WTC11 (cell line): ENCODE data around the gene SLC8A2. TPM values are rescaled to one million over a fixed set of nuclear protein-coding genes. Genes with fewer than 3 reads are reported as not detected.

Experiments
- ATF1 ChIP-seq: sonication (generic); formaldehyde crosslinking; IDR thresholded peaks from 2 replicates; pipeline ENCODE4 v1.8.1; 2023; ENCODE audit warnings: mild to moderate bottlenecking, moderate library complexity, missing genetic modification reagents
- ATF3 ChIP-seq: sonication (generic); formaldehyde crosslinking; conservative IDR thresholded peaks from 2 replicates; pipeline ENCODE4 v1.8.1; 2022; ENCODE audit warnings: mild to moderate bottlenecking, missing genetic modification reagents
- CREB1 ChIP-seq: sonication (generic); formaldehyde crosslinking; IDR thresholded peaks from 2 replicates; pipeline ENCODE4 v1.8.0; 2023; ENCODE audit warnings: mild to moderate bottlenecking, missing genetic modification reagents
- CREM ChIP-seq: sonication (generic); formaldehyde crosslinking; IDR thresholded peaks from 2 replicates; pipeline ENCODE4 v1.8.1; 2022; ENCODE audit warnings: mild to moderate bottlenecking, missing genetic modification reagents, moderate library complexity
- CTCF ChIP-seq: fragments of 200-600 bp; IDR thresholded peaks from 2 replicates; pipeline ENCODE4 v1.8.0; 2022; ENCODE audit warnings: antibody characterized with exemption
- E2F1 ChIP-seq: sonication (generic); formaldehyde crosslinking; IDR thresholded peaks from 2 replicates; pipeline ENCODE4 v1.8.0; 2022; ENCODE audit warnings: mild to moderate bottlenecking, missing genetic modification reagents
- ERG ChIP-seq: fragments of 250-450 bp; sonication (Bioruptor Pico); IDR thresholded peaks from 2 replicates; pipeline ENCODE4 v1.8.0; 2021; ENCODE audit warnings: mild to moderate bottlenecking
- FOXJ3 ChIP-seq: sonication (generic); formaldehyde crosslinking; IDR thresholded peaks from 2 replicates; pipeline ENCODE4 v1.9.0; 2021; ENCODE audit warnings: missing genetic modification reagents, mild to moderate bottlenecking, borderline replicate concordance
- FOXP1 ChIP-seq: sonication (generic); formaldehyde crosslinking; IDR thresholded peaks from 2 replicates; pipeline ENCODE4 v1.8.0; 2022; ENCODE audit warnings: missing genetic modification reagents, mild to moderate bottlenecking, moderate library complexity, borderline replicate concordance
- FOXP4 ChIP-seq: sonication (generic); formaldehyde crosslinking; IDR thresholded peaks from 2 replicates; pipeline ENCODE4 v1.8.0; 2022; ENCODE audit warnings: mild to moderate bottlenecking, missing genetic modification reagents
- GABPB1 ChIP-seq: sonication (generic); formaldehyde crosslinking; IDR thresholded peaks from 2 replicates; pipeline ENCODE4 v1.8.1; 2023; ENCODE audit warnings: mild to moderate bottlenecking, missing genetic modification reagents
- GTF2I ChIP-seq: fragments of 250-450 bp; sonication (Bioruptor Pico); conservative IDR thresholded peaks from 2 replicates; pipeline ENCODE4 v1.4.0; 2021; ENCODE audit warnings: mild to moderate bottlenecking
- HMGXB4 ChIP-seq: sonication (generic); formaldehyde crosslinking; IDR thresholded peaks from 2 replicates; pipeline ENCODE4 v1.8.1; 2023; ENCODE audit warnings: mild to moderate bottlenecking, moderate library complexity, missing genetic modification reagents
- NFATC4 ChIP-seq: fragments of 250-450 bp; sonication (Bioruptor Pico); IDR thresholded peaks from 2 replicates; pipeline ENCODE4 v1.9.0; 2021; ENCODE audit warnings: mild to moderate bottlenecking
- PRRX2 ChIP-seq: fragments of 250-450 bp; sonication (Bioruptor Pico); IDR thresholded peaks from 2 replicates; pipeline ENCODE4 v1.8.0; 2021; ENCODE audit warnings: mild to moderate bottlenecking
- RELA ChIP-seq: sonication (generic); formaldehyde crosslinking; IDR thresholded peaks from 2 replicates; pipeline ENCODE4 v1.8.1; 2022; ENCODE audit warnings: missing genetic modification reagents, mild to moderate bottlenecking, borderline replicate concordance
- SMAD3 ChIP-seq: sonication (generic); formaldehyde crosslinking; IDR thresholded peaks from 2 replicates; pipeline ENCODE4 v1.8.0; 2022; ENCODE audit warnings: missing genetic modification reagents, mild to moderate bottlenecking, borderline replicate concordance
- SP1 ChIP-seq: sonication (generic); formaldehyde crosslinking; conservative IDR thresholded peaks from 2 replicates; pipeline ENCODE4 v1.8.1; 2022; ENCODE audit warnings: missing genetic modification reagents
- TEAD1 ChIP-seq: sonication (generic); formaldehyde crosslinking; IDR thresholded peaks from 2 replicates; pipeline ENCODE4 v1.8.0; 2022; ENCODE audit warnings: mild to moderate bottlenecking, missing genetic modification reagents
- TEAD4 ChIP-seq: sonication (generic); formaldehyde crosslinking; IDR thresholded peaks from 2 replicates; pipeline ENCODE4 v1.8.0; 2022; ENCODE audit warnings: mild to moderate bottlenecking, missing genetic modification reagents
- USF2 ChIP-seq: sonication (generic); formaldehyde crosslinking; IDR thresholded peaks from 2 replicates; pipeline ENCODE4 v1.8.1; 2023; ENCODE audit warnings: mild to moderate bottlenecking, missing genetic modification reagents, moderate library complexity
- ZNF138 ChIP-seq: sonication (generic); formaldehyde crosslinking; conservative IDR thresholded peaks from 2 replicates; pipeline ENCODE4 v1.8.1; 2022; ENCODE audit warnings: mild to moderate bottlenecking, moderate library complexity, missing genetic modification reagents
- ZNF263 ChIP-seq: sonication (generic); formaldehyde crosslinking; IDR thresholded peaks from 2 replicates; pipeline ENCODE4 v1.8.1; 2022; ENCODE audit warnings: low read depth, mild to moderate bottlenecking, moderate library complexity, missing genetic modification reagents
- ZNF317 ChIP-seq: sonication (generic); formaldehyde crosslinking; IDR thresholded peaks from 2 replicates; pipeline ENCODE4 v1.8.1; 2023; ENCODE audit warnings: low read depth, mild to moderate bottlenecking, moderate library complexity, missing genetic modification reagents, borderline replicate concordance
- ZNF396 ChIP-seq: fragments of 250-450 bp; sonication (Bioruptor Pico); IDR thresholded peaks from 2 replicates; pipeline ENCODE4 v1.8.0; 2021; ENCODE audit warnings: mild to moderate bottlenecking, moderate library complexity, borderline replicate concordance
- ZNF416 ChIP-seq: fragments of 250-450 bp; sonication (Bioruptor Pico); IDR thresholded peaks from 2 replicates; pipeline ENCODE4 v1.9.0; 2021; ENCODE audit warnings: mild to moderate bottlenecking, inconsistent platforms
- total RNA-seq: library from RNA; stranded (reverse); gene quantifications from 3 replicates; pipeline ENCODE4 v1.2.3, GENCODE V29; 2021

Gene SLC8A2
- total RNA-seq, 1 experiment from 2014 or later: 6.5 TPM

GRCh38 chr19:47483800-47484690, 12.4 kb upstream of the SLC8A2 start, which contains the start of gene KPTN (continued):
- TF ChIP-seq ATF1 (CRISPR knock-in tag) (peak; percentile 93; the same call in 1 of the 2 replicates), FOXP1 (0 out of 2 replicates have a peak, but pooled peaks have one; percentile 16), GABPB1 (CRISPR knock-in tag) (peak; percentile 18), TEAD1 (CRISPR knock-in tag) (peak; percentile 85; the same call in 1 of the 2 replicates), NFATC4 (CRISPR knock-in tag) (no peak), TEAD4 (CRISPR knock-in tag) (0 out of 2 replicates have a peak, but pooled peaks have one; percentile 73), FOXJ3 (CRISPR knock-in tag) (no peak), ZNF396 (CRISPR knock-in tag) (no peak), ERG (peak; percentile 38), SP1 (CRISPR knock-in tag) (peak; percentile 68), RELA (no peak), E2F1 (CRISPR knock-in tag) (no peak), ZNF317 (no peak), SMAD3 (CRISPR knock-in tag) (no peak), ZNF138 (no peak), HMGXB4 (CRISPR knock-in tag) (peak; percentile 60), FOXP4 (CRISPR knock-in tag) (no peak), PRRX2 (CRISPR knock-in tag) (no peak; the same call in 1 of the 2 replicates), GTF2I (CRISPR knock-in tag) (peak; percentile 95), ZNF416 (CRISPR knock-in tag) (peak; percentile 64), CTCF (peak; percentile 96), CREB1 (CRISPR knock-in tag) (peak; percentile 89), USF2 (CRISPR knock-in tag) (0 out of 2 replicates have a peak, but pooled peaks have one; percentile 37), ZNF263 (no peak), CREM (CRISPR knock-in tag) (peak; percentile 99), ATF3 (no peak)
